Nephron (organoid): ENCODE measurements around the gene COPS3.

Experiments
- H3K27ac Mint-ChIP-seq, 3 experiments: 2 replicates each; pipeline ENCODE4 v1.8.0; 2020; ENCODE audit warnings: mixed read lengths in 3 of 3, mild to moderate bottlenecking in 2 of 3, moderate library complexity in 1 of 3
- H3K27me3 Mint-ChIP-seq: 2 replicates; pipeline ENCODE4 v1.8.0; 2021; ENCODE audit warnings: low read depth, mild to moderate bottlenecking, moderate library complexity, mixed read lengths
- H3K36me3 Mint-ChIP-seq: 2 replicates; pipeline ENCODE4 v1.8.0; 2020; ENCODE audit warnings: low read depth, mixed read lengths
- H3K4me1 Mint-ChIP-seq: 2 replicates; pipeline ENCODE4 v1.8.0; 2020; ENCODE audit warnings: mixed read lengths
- H3K4me3 Mint-ChIP-seq, 3 experiments: 2 replicates each; pipeline ENCODE4 v1.8.0; 2020; ENCODE audit warnings: mild to moderate bottlenecking in 3 of 3, mixed read lengths in 3 of 3, moderate library complexity in 2 of 3
- H3K9me3 Mint-ChIP-seq: 2 replicates; pipeline ENCODE4 v1.8.0; 2020; ENCODE audit warnings: mixed read lengths
- CTCF ChIP-seq, 3 experiments: fragments of 200-600 bp; sonication (generic); IDR thresholded peaks; one replicate each; pipeline ENCODE4 v1.5.0; 2021; ENCODE audit warnings: antibody characterized with exemption in 3 of 3; ENCODE audit not compliant: unreplicated experiment in 3 of 3

COPS3 gene

GRCh38 chr17:17206124-17206912 lies 74.7 kb downstream of the COPS3 start, which contains the start of gene PLD6:
Gene PLD6 (minus strand): TSS chr17:17206333. CDS start chr17:17206286, 47 bp downstream.
- Mint-ChIP-seq H3K9me3 (no peaks in the 10 kb centered on the region), H3K4me3 (no peak within 1 kb of the TSS), H3K27ac (no peak within 1 kb of the TSS), H3K36me3 (peaks cover 3% of the 10 kb centered on the region), H3K27me3 (no peaks in the 10 kb centered on the region), H3K4me1 (peaks cover 3% of the 10 kb centered on the region)
- TF ChIP-seq CTCF (IDR thresholded peaks at IDR 0.05; ENCODE audit: unreplicated experiment in 3 of 3) = no peak

GRCh38 chr17:17205368-17206123 lies 75.5 kb downstream of the COPS3 start:
- no peaks in the 10 kb centered on the region for H3K27me3 Mint-ChIP-seq
- no peak for TF ChIP-seq CTCF (IDR thresholded peaks at IDR 0.05; ENCODE audit: unreplicated experiment in 3 of 3)
- H3K9me3 Mint-ChIP-seq = no peaks in the 10 kb centered on the region
- H3K36me3 Mint-ChIP-seq = no peaks in the 10 kb centered on the region
- no peak overlapping the region for H3K4me3 Mint-ChIP-seq
- peaks cover 11% of the 10 kb centered on the region for H3K4me1 Mint-ChIP-seq
- H3K27ac Mint-ChIP-seq = no peak overlapping the region

- no peak for TF ChIP-seq CTCF (IDR thresholded peaks at IDR 0.05; ENCODE audit: unreplicated experiment in 3 of 3)
- peak overlapping the region in 2 of 3 experiments; percentile 62 to 85 for H3K27ac Mint-ChIP-seq
- H3K4me3 Mint-ChIP-seq = no peak overlapping the region
- H3K9me3 Mint-ChIP-seq = no peaks in the 10 kb centered on the region
- no peaks in the 10 kb centered on the region for H3K27me3 Mint-ChIP-seq
- peaks cover 19% of the 10 kb centered on the region for H3K4me1 Mint-ChIP-seq
- H3K36me3 Mint-ChIP-seq = no peaks in the 10 kb centered on the region
Measured at GRCh38 chr17:17204635-17205231, 76.3 kb downstream of the COPS3 start.

GRCh38 chr17:17204041-17204591 lies 76.9 kb downstream of the COPS3 start:
- H3K9me3 Mint-ChIP-seq = no peaks in the 10 kb centered on the region
- no peaks in the 10 kb centered on the region for H3K36me3 Mint-ChIP-seq
- H3K4me3 Mint-ChIP-seq = no peak overlapping the region
- peaks cover 22% of the 10 kb centered on the region for H3K4me1 Mint-ChIP-seq
- no peak for TF ChIP-seq CTCF (IDR thresholded peaks at IDR 0.05; ENCODE audit: unreplicated experiment in 3 of 3)
- peak overlapping the region in 2 of 3 experiments; percentile 62 to 85 for H3K27ac Mint-ChIP-seq
- no peaks in the 10 kb centered on the region for H3K27me3 Mint-ChIP-seq

- Mint-ChIP-seq H3K27ac (peak overlapping the region in 2 of 3 experiments; percentile 62 to 81), H3K4me1 (peaks cover 22% of the 10 kb centered on the region), H3K9me3 (no peaks in the 10 kb centered on the region), H3K27me3 (no peaks in the 10 kb centered on the region), H3K4me3 (no peak overlapping the region), H3K36me3 (no peaks in the 10 kb centered on the region)
- TF ChIP-seq CTCF (IDR thresholded peaks at IDR 0.05; ENCODE audit: unreplicated experiment in 3 of 3) = no peak
Measured at GRCh38 chr17:17203173-17203730, 77.8 kb downstream of the COPS3 start.
